NCI-H2081 treated with DMSO at 0.1 percent for 48 hours (cell line): Measurements from ENCODE around the gene CACNA1D.

ENCODE experiments used
- DNase-seq: peaks from one replicate; lab custom pipeline; 2025; lab: John Stamatoyannopoulos, UW

The CACNA1D gene

GRCh38 chr3:53495520-53496391 lies 1.3 kb downstream of the CACNA1D start:
- no peak for DNase-seq

GRCh38 chr3:53496392-53496670 lies 1.9 kb downstream of the CACNA1D start:
- DNase-seq: no peak

GRCh38 chr3:53496984-53497383 lies 2.6 kb downstream of the CACNA1D start:
- no peak for DNase-seq

GRCh38 chr3:53498806-53499641 lies 4.6 kb downstream of the CACNA1D start:
- DNase-seq: no peak

GRCh38 chr3:53500165-53500777 lies 5.9 kb downstream of the CACNA1D start:
- no peak for DNase-seq

GRCh38 chr3:53501178-53501577 lies 6.8 kb downstream of the CACNA1D start:
- DNase-seq: no peak

GRCh38 chr3:53502737-53503136 lies 8.3 kb downstream of the CACNA1D start:
- no peak for DNase-seq

- DNase-seq: no peak
These were observed 8.8 kb downstream of the CACNA1D start for GRCh38 chr3:53503195-53503594.

GRCh38 chr3:53506110-53506762 lies 11.8 kb downstream of the CACNA1D start:
- no peak for DNase-seq

- no peak for DNase-seq
These were observed 12.3 kb downstream of the CACNA1D start for GRCh38 chr3:53506763-53507145.

- no peak for DNase-seq
These were observed 15.1 kb downstream of the CACNA1D start for GRCh38 chr3:53509494-53509893.

GRCh38 chr3:53510508-53510907 lies 16.1 kb downstream of the CACNA1D start:
- no peak for DNase-seq

- DNase-seq: no peak
These were observed 16.8 kb downstream of the CACNA1D start for GRCh38 chr3:53511246-53511645.

GRCh38 chr3:53513556-53514190 lies 19.3 kb downstream of the CACNA1D start:
- DNase-seq: no peak

GRCh38 chr3:53516339-53516738 lies 21.9 kb downstream of the CACNA1D start:
- no peak for DNase-seq

- no peak for DNase-seq
These were observed 24.1 kb downstream of the CACNA1D start for GRCh38 chr3:53518495-53518981.

- DNase-seq: no peak
These were observed 24.8 kb downstream of the CACNA1D start for GRCh38 chr3:53519065-53519709.

- DNase-seq: no peak
These were observed 28.9 kb downstream of the CACNA1D start for GRCh38 chr3:53523346-53523745.

GRCh38 chr3:53524566-53524965 lies 30.2 kb downstream of the CACNA1D start:
- no peak for DNase-seq

- no peak for DNase-seq
These were observed 31.6 kb downstream of the CACNA1D start for GRCh38 chr3:53525765-53526703.
